CD4-positive, alpha-beta T cell treated with Interleukin-15 for 4 hours (primary cell): ENCODE measurements around the gene CHID1.

Source experiments
- DNase-seq: peaks from one replicate; pipeline ENCODE4 v3.0.0-alpha.2; 2020; ENCODE audit warnings: low spot score

The CHID1 gene

GRCh38 chr11:823441-824291 is 86.9 kb downstream of the CHID1 start:
- DNase-seq: no peak

GRCh38 chr11:821512-822371 is 88.9 kb downstream of the CHID1 start:
- DNase-seq: no peak

GRCh38 chr11:820655-821511 is 89.7 kb downstream of the CHID1 start:
- no peak for DNase-seq

DNA sequence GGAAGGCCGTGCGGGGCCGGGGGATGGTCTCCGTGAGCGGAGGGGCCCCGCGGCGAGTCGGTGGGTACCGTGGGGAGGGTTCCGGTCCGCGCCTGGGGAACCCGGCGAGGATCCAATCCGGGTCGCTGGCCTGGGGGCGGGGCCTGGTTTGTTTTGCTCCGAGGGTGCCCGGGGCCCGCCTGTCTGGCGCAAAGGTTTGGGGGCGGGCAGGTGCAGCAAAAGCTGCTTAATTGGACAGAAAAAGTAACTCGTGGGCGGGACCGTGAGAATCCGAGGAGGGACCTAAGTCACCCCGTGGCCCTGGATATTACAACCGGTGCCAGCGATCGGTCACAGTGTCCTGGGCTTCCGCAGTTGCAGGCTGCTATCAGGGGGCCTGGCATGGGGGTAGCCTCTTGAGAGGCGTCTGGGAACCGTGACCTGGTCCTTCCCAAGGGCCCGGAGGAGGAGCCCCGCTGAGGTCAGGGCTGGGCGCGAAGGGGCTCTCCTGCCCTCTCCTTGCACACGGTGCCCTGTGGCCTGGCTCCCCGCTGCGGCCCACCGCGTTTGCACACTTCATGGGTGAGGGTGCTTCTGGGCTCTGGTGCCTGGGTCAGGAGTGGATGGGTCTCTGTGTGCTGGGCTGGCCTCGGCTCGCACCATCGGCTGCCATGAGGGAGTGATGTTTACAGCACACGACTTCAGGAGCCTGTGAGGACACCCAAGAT is 90.5 kb downstream of the CHID1 start:
- peak; percentile 94 for DNase-seq

DNA sequence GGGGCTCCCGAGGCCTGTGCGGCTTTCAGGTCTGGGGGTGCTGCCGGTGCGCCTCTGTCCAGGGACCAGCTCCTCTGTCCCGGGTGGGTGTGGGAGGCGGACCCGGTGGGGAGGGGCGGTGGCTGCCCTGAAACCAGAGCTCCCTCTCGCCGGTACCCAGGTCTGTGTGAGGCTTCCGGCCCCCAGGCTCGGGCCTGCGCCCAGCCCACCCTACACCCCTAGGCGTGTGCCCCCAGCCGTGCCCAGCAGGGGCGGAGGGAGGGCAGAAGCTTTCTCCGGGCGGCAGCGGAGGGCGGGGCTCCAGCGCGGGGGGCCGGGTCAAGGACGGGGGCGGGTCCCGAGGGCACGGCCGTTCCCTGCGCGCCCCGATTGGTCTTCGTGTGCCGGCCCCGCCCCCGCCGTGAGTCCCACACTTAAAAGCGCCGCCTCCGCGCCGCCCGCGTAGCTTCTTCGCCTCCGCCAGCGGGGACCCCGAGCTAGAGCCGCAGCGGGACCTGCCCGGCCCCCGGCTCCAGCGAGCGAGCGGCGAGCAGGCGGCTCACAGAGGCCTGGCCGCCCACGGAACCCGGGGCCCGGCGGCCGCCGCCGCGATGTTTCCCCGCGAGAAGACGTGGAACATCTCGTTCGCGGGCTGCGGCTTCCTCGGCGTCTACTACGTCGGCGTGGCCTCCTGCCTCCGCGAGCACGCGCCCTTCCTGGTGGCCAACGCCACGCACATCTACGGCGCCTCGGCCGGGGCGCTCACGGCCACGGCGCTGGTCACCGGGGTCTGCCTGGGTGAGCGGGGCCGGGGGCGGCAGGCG is 91.3 kb downstream of the CHID1 start:
- DNase-seq: peak; percentile 91

DNA sequence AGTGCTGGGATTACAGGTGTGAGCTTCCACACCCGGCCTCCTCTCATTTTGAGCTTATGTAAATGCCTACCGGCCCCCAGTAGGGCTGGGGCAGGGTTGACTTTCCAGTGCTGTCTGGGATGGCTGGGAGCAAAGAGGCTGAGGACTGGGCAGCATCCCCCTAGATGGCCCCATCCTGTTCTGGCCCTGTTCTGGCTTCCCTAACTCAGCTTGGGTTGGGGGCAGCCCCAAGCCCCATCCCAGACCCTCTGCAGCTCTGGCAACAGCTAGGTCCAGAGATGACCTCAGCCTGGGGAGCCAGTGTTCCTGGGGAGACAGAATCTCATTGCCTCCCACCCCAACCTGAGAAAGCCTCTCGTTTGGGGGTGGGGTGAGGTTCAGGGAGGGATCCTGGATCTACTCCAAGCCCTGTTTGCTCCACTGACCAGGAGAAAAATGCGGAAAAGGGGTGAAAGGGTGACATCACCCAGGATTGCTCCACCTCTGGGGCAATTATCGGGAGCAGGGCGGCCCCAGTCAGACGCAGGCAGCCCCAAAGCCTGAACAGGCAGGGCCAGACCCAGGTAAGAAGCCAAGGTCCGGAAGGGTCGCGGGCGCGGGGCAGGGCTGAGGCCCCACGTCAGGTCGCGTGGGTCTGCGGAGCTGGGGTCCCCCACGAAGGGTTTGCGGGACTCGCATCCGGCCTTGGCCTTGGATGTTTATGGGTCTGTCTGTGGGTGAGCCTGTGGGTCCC is 92.0 kb downstream of the CHID1 start, which contains the start of gene PNPLA2:
Gene PNPLA2, plus strand, starts transcription at position 519 of the 733 bp plus-strand sequence. CDS start 805 bp downstream, outside the sequence.
- no peak for DNase-seq
